ENCODE measurements around the gene OSMR.

The OSMR gene

GRCh38 chr5:38845526-38846378 lies at the start of gene OSMR:
TSS of gene OSMR (plus strand) at chr5:38846012. CDS start at chr5:38869045, 23,033 bp downstream.
- TF ChIP-seq, protein P1, sequence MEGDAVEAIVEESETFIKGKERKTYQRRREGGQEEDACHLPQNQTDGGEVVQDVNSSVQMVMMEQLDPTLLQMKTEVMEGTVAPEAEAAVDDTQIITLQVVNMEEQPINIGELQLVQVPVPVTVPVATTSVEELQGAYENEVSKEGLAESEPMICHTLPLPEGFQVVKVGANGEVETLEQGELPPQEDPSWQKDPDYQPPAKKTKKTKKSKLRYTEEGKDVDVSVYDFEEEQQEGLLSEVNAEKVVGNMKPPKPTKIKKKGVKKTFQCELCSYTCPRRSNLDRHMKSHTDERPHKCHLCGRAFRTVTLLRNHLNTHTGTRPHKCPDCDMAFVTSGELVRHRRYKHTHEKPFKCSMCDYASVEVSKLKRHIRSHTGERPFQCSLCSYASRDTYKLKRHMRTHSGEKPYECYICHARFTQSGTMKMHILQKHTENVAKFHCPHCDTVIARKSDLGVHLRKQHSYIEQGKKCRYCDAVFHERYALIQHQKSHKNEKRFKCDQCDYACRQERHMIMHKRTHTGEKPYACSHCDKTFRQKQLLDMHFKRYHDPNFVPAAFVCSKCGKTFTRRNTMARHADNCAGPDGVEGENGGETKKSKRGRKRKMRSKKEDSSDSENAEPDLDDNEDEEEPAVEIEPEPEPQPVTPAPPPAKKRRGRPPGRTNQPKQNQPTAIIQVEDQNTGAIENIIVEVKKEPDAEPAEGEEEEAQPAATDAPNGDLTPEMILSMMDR (IDR thresholded peaks at IDR 0.05), result no peak
- Mint-ChIP-seq H3K4me1 (peaks cover 26% of the 10 kb centered on the region), H3K36me3 (ENCODE audit: low read depth) (peaks cover 9% of the 10 kb centered on the region), H3K27me3 (ENCODE audit: low read depth, poor library complexity) (peaks cover 57% of the 10 kb centered on the region), H3K4me3 (peak within 1 kb of the TSS; percentile 89), H3K27ac (no peak within 1 kb of the TSS), H3K9me3 (peaks cover 6% of the 10 kb centered on the region)
- peak; percentile 73 for DNase-seq

DNA sequence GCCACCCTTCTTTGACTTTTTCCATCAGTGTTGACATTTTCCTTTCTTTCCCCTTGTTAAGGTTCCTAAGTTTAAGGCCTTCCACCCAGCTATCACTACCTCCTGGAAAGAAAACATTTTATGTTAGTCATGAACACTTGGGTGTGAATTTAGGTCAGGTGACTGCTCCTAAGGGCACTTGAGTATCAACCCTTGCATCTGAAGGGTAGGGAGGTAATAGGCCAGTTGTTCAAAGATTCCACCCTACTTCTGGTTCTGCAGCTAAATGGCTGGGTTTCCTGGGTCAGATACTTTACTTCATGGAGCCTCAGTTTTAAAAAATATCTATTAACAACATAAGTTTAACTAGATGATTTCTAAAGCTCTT lies 49.1 kb upstream of the OSMR start:
- TF ChIP-seq, protein P1 (IDR thresholded peaks at IDR 0.05), result no peak
- Mint-ChIP-seq H3K27ac (no peak overlapping the region), H3K27me3 (ENCODE audit: low read depth, poor library complexity) (peaks cover 3% of the 10 kb centered on the region), H3K4me3 (no peak overlapping the region), H3K9me3 (peaks cover 3% of the 10 kb centered on the region), H3K4me1 (peaks cover 28% of the 10 kb centered on the region), H3K36me3 (ENCODE audit: low read depth) (no peaks in the 10 kb centered on the region)
- DNase-seq, result no peak

GRCh38 chr5:38797838-38798237 lies 48.0 kb upstream of the OSMR start:
- Mint-ChIP-seq H3K27ac (no peak overlapping the region), H3K4me3 (no peak overlapping the region), H3K4me1 (peaks cover 28% of the 10 kb centered on the region), H3K36me3 (ENCODE audit: low read depth) (no peaks in the 10 kb centered on the region), H3K9me3 (peaks cover 3% of the 10 kb centered on the region), H3K27me3 (ENCODE audit: low read depth, poor library complexity) (peaks cover 3% of the 10 kb centered on the region)
- TF ChIP-seq, protein P1 (IDR thresholded peaks at IDR 0.05), result no peak
- no peak for DNase-seq

- Mint-ChIP-seq H3K36me3 (ENCODE audit: low read depth) (no peaks in the 10 kb centered on the region), H3K9me3 (no peaks in the 10 kb centered on the region), H3K27ac (peak overlapping the region; percentile 33), H3K4me1 (peaks cover 28% of the 10 kb centered on the region), H3K27me3 (ENCODE audit: low read depth, poor library complexity) (peaks cover 8% of the 10 kb centered on the region), H3K4me3 (no peak overlapping the region)
- DNase-seq, result no peak
- TF ChIP-seq, protein P1 (IDR thresholded peaks at IDR 0.05), result no peak
These were observed 46.0 kb upstream of the OSMR start for GRCh38 chr5:38799556-38800377.

DNA sequence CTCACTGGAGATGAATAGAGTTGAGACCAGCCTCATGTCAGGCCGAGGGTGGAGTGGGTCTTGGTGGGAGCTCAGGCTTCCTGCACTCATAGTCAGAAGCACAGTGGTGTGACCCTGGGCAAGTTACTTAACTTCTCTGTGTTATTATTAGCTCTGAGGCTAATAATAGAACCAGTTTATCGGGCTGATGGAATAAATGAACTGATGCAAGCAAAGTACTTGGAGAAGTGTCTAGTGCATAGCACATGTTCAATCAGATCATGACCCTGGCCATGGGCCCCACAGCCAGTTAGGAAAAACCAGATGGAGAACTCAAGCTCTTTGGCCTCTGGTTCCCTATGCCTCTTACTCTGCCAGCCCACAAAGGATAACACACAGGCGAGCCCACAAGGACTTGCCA lies 45.3 kb upstream of the OSMR start:
- TF ChIP-seq, protein P1 (IDR thresholded peaks at IDR 0.05), result no peak
- peaks cover 6% of the 10 kb centered on the region for H3K27me3 Mint-ChIP-seq (ENCODE audit: low read depth, poor library complexity)
- no peak overlapping the region for H3K27ac Mint-ChIP-seq
- peaks cover 34% of the 10 kb centered on the region for H3K4me1 Mint-ChIP-seq
- no peak overlapping the region for H3K4me3 Mint-ChIP-seq
- H3K36me3 Mint-ChIP-seq (ENCODE audit: low read depth), result no peaks in the 10 kb centered on the region
- H3K9me3 Mint-ChIP-seq, result no peaks in the 10 kb centered on the region
- DNase-seq, result no peak
